Osteocyte (in vitro differentiated cells): ENCODE measurements around the gene CHST3. TPM values are rescaled to one million over a fixed set of nuclear protein-coding genes. Genes with fewer than 3 reads are reported as not detected.

ENCODE experiments used
- DNase-seq: peaks from one replicate; pipeline ENCODE4 v3.0.0; 2021; ENCODE audit warnings: mixed read lengths; ENCODE audit not compliant: unreplicated experiment; ENCODE audit errors: extremely low spot score
- H3K27ac Mint-ChIP-seq: one replicate; pipeline ENCODE4 v1.8.0; 2021; ENCODE audit warnings: mild to moderate bottlenecking, mixed read lengths; ENCODE audit not compliant: unreplicated experiment
- H3K27me3 Mint-ChIP-seq: one replicate; pipeline ENCODE4 v1.8.0; 2021; ENCODE audit warnings: mixed read lengths; ENCODE audit not compliant: unreplicated experiment
- H3K36me3 Mint-ChIP-seq: one replicate; pipeline ENCODE4 v1.8.0; 2021; ENCODE audit warnings: mixed read lengths; ENCODE audit not compliant: unreplicated experiment
- H3K4me1 Mint-ChIP-seq: one replicate; pipeline ENCODE4 v1.8.0; 2021; ENCODE audit warnings: mixed read lengths; ENCODE audit not compliant: unreplicated experiment
- H3K4me3 Mint-ChIP-seq: one replicate; pipeline ENCODE4 v1.8.0; 2021; ENCODE audit warnings: mild to moderate bottlenecking, moderate library complexity, mixed read lengths; ENCODE audit not compliant: unreplicated experiment
- H3K9me3 Mint-ChIP-seq: one replicate; pipeline ENCODE4 v1.8.0; 2021; ENCODE audit warnings: mixed read lengths; ENCODE audit not compliant: unreplicated experiment
- total RNA-seq: library from RNA; stranded (reverse); gene quantifications from 2 replicates; pipeline ENCODE4 v1.2.1, GENCODE V29; 2021
- TF ChIP-seq, protein P1 (sequence below): fragments of 200-600 bp; sonication (generic); IDR thresholded peaks from 2 replicates; pipeline ENCODE4 v1.5.0; 2021; ENCODE audit warnings: antibody characterized with exemption, mild to moderate bottlenecking, moderate library complexity

The CHST3 gene
- total RNA-seq, 1 donor from 2014 or later, result 35.0 TPM

DNA sequence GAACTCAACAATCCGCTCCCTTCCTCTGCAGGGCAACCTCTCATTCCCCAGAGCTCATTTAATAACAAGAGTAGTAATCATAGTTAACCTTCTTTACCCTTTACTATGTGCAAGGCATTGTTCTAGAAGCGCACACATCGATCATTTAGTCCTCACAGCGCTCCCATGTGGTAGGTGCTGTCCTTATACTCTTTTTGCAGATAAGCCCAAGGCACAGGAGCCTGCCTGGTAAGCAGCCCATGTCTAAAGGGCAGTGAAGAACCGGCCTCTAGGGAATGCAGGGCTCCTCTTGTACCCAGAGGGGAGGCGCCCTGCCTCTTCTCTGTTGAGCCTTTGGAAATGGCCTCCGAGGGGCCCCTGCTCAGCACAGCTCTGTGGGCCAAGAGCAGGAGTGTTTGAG, 14.3 kb downstream of the CHST3 start:
- H3K36me3 Mint-ChIP-seq, result peaks cover 6% of the 10 kb centered on the region
- TF ChIP-seq, protein P1, sequence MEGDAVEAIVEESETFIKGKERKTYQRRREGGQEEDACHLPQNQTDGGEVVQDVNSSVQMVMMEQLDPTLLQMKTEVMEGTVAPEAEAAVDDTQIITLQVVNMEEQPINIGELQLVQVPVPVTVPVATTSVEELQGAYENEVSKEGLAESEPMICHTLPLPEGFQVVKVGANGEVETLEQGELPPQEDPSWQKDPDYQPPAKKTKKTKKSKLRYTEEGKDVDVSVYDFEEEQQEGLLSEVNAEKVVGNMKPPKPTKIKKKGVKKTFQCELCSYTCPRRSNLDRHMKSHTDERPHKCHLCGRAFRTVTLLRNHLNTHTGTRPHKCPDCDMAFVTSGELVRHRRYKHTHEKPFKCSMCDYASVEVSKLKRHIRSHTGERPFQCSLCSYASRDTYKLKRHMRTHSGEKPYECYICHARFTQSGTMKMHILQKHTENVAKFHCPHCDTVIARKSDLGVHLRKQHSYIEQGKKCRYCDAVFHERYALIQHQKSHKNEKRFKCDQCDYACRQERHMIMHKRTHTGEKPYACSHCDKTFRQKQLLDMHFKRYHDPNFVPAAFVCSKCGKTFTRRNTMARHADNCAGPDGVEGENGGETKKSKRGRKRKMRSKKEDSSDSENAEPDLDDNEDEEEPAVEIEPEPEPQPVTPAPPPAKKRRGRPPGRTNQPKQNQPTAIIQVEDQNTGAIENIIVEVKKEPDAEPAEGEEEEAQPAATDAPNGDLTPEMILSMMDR, result no peak
- peak overlapping the region; percentile 94 for H3K27ac Mint-ChIP-seq
- no peaks in the 10 kb centered on the region for H3K9me3 Mint-ChIP-seq
- no peak overlapping the region for H3K4me3 Mint-ChIP-seq
- H3K4me1 Mint-ChIP-seq, result peaks cover 98% of the 10 kb centered on the region
- H3K27me3 Mint-ChIP-seq, result no peaks in the 10 kb centered on the region
- DNase-seq, result no peak

DNA sequence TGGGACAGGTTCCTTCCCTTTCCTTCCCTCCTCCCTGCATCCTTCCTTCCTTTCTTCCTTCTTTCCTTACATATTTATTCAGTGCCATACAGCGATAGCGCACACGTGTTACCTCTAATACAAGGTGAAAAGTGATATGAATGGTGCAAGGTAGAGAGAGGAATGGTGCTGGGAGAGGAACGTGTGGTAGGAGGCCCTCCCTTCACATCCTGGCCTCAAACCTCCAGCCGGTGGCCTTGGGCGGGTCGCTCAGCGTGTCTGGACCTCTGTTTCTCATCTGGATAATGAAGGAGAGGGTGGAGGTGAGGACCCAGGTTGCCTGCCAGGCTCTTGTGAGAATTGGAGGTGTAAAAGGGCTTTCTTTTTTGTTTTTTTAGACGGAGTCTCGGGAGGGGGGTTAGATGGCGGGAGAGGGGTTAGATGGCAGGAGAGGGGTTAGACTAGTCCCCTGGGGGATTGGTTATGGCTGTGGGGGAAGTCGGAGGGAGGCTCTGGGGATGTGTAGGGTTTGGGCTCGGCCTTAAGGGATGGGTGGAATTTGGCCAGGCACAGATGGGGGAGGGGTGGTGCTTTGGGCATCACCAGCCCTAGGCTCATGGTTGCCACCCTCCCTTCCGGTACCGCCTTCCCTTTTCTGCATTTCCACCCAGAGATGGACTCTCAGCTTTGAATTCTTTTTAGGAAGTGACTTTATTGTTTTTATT, 14.9 kb downstream of the CHST3 start:
- Mint-ChIP-seq H3K27me3 (no peaks in the 10 kb centered on the region), H3K9me3 (no peaks in the 10 kb centered on the region), H3K27ac (peak overlapping the region; percentile 94), H3K36me3 (peaks cover 6% of the 10 kb centered on the region), H3K4me1 (peaks cover 92% of the 10 kb centered on the region), H3K4me3 (no peak overlapping the region)
- DNase-seq, result no peak
- TF ChIP-seq, protein P1, result no peak

DNA sequence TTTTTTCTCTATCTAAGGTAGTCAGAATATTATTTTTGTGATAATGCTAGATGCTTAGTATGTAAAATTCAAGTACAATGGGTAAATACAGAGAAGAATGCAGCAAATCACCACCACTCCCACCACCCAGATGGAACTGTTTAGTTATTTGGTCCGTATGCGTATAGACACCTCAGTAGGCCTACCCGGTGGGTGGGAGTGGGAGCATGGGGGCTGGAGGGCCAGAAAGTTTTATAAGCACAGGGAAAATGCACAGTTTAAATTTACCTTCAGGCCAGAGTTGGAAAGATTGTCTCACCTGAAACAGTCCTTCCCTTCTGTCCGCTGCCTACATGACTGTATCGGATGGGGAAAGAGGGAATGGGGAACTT, 15.5 kb downstream of the CHST3 start:
- H3K27ac Mint-ChIP-seq, result peak overlapping the region; percentile 94
- no peaks in the 10 kb centered on the region for H3K9me3 Mint-ChIP-seq
- H3K27me3 Mint-ChIP-seq, result no peaks in the 10 kb centered on the region
- TF ChIP-seq, protein P1, result no peak
- no peak overlapping the region for H3K4me3 Mint-ChIP-seq
- peaks cover 92% of the 10 kb centered on the region for H3K4me1 Mint-ChIP-seq
- peaks cover 6% of the 10 kb centered on the region for H3K36me3 Mint-ChIP-seq
- DNase-seq, result no peak

DNA sequence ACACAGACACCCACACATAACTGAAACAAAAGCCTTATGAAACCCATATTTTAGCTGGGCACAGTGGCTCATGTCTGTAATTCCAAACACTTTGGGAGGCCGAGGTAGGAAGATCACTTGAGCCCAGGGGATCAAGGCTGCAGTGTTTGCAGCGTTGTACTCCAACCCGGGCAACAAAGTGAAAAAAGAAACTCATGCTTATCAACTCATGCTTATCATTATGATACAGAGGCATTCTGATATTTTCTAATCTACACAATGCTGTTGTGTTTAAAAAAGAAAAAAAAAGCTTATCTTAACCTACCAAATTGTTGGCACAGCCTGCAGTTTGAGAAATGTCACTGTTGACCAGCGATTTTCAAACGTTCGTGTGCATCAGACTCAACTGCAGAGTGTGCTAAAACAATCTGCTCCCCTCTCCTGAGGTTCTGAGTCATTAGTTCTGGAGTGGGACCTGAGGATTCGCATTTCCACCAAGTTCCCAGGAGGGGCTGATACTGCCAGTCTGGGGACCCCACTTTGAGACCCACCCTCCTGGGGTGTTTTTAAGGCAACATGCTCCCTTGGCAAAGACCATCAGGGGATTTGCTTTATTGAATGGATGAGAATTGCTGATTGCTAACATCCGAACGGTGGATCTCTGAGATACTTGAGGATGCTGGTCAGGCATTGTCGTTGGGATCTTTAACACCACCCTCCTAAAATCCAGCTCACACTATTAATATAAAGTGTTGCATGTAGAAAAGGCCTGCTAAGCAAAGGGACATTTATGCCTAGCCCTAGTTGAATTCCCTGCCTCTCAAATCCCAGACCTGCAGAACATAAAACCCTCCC, 16.2 kb downstream of the CHST3 start:
- no peak overlapping the region for H3K4me3 Mint-ChIP-seq
- no peaks in the 10 kb centered on the region for H3K9me3 Mint-ChIP-seq
- H3K27me3 Mint-ChIP-seq, result no peaks in the 10 kb centered on the region
- peaks cover 6% of the 10 kb centered on the region for H3K36me3 Mint-ChIP-seq
- H3K4me1 Mint-ChIP-seq, result peaks cover 92% of the 10 kb centered on the region
- peak overlapping the region; percentile 94 for H3K27ac Mint-ChIP-seq
- DNase-seq, result no peak
- TF ChIP-seq, protein P1, result no peak
